Endothelial cell of umbilical vein (primary cell): ENCODE results near the gene ID1. TPM values are rescaled to one million over a fixed set of nuclear protein-coding genes. Genes with fewer than 3 reads are reported as not detected.

Experiments
- BruUV-seq: library from RNA; stranded (reverse); fragments of 400-500 nt; replicated peaks from 2 replicates; lab custom pipeline; 2021; lab: Mats Ljungman, UMichigan
- CTCF ChIA-PET: fragments of 300-600, 350-600 bp; sonication (Branson Sonifier 250); formaldehyde crosslinking; loops from one replicate; lab custom pipeline; 2021; ENCODE audit warnings: antibody characterized with exemption, inconsistent platforms; lab: Charles Lee
- POLR2A ChIA-PET: fragments of 300-600, 350-600 bp; sonication (Branson Sonifier 250); formaldehyde crosslinking; loops from one replicate; lab custom pipeline; 2021; ENCODE audit warnings: antibody characterized with exemption, inconsistent platforms; lab: Charles Lee
- DNase-seq: peaks from one replicate; pipeline ENCODE4 v3.0.0-alpha.2; 2011; ENCODE audit warnings: low read depth, low spot score
- FAIRE-seq: peaks from 2 replicates; lab custom pipeline; 2011; peaks lifted over from hg19 to GRCh38; lab: Jason Lieb, UNC
- H2AFZ ChIP-seq: 2 replicates; pipeline ENCODE4 v1.6.0; 2012; ENCODE audit warnings: low read depth, low read length, control low read depth, inconsistent platforms
- H3K27ac ChIP-seq: 2 replicates; pipeline ENCODE4 v1.5.1; 2011; ENCODE audit warnings: low read depth, mild to moderate bottlenecking, control low read depth, low read length, moderate library complexity; ENCODE audit not compliant: insufficient read depth
- H3K27me3 ChIP-seq, 2 experiments: 2 replicates each; pipeline versions ENCODE4 v1.6.0 to v1.6.1; 2011; ENCODE audit warnings: low read length in 2 of 2, mixed read lengths in 1 of 2; ENCODE audit not compliant: control insufficient read depth in 2 of 2, insufficient read depth in 2 of 2
- H3K36me3 ChIP-seq, 2 experiments: 2 replicates in 1 of 2; 3 replicates in 1 of 2; pipeline ENCODE4 v1.5.1; 2011; ENCODE audit warnings: low read length in 2 of 2, mild to moderate bottlenecking in 1 of 2, moderate library complexity in 1 of 2; ENCODE audit not compliant: control insufficient read depth in 2 of 2, insufficient read depth in 2 of 2; ENCODE audit errors: extremely low read depth in 1 of 2
- H3K4me1 ChIP-seq: 3 replicates; pipeline ENCODE4 v1.5.1; 2011; ENCODE audit warnings: mild to moderate bottlenecking, low read length; ENCODE audit not compliant: control insufficient read depth, insufficient read depth; ENCODE audit errors: extremely low read depth
- H3K4me2 ChIP-seq: 2 replicates; pipeline ENCODE4 v1.6.1; 2011; ENCODE audit warnings: low read length, control low read depth, mixed read lengths; ENCODE audit not compliant: insufficient read depth
- H3K4me3 ChIP-seq, 3 experiments: fragments of 200-600 bp in 1 of 3; sonication (generic), shearing (Covaris generic) in 1 of 3; replicated peaks in 1 of 3; 2 replicates each; pipeline ENCODE4 v1.5.1; 2011 to 2016; ENCODE audit warnings: control low read depth in 3 of 3, low read length in 3 of 3, mild to moderate bottlenecking in 2 of 3, inconsistent platforms in 1 of 3, low read depth in 1 of 3, moderate library complexity in 1 of 3; ENCODE audit not compliant: insufficient read depth in 1 of 3
- H3K79me2 ChIP-seq: 2 replicates; pipeline ENCODE4 v1.6.0; 2012; ENCODE audit warnings: low read length, inconsistent platforms; ENCODE audit not compliant: control insufficient read depth, insufficient read depth
- H3K9ac ChIP-seq: replicated peaks from 2 replicates; pipeline ENCODE3; 2011; ENCODE audit warnings: low read length, control low read depth; ENCODE audit not compliant: insufficient read depth; ENCODE audit errors: extremely low read depth
- H3K9me1 ChIP-seq: replicated peaks from 3 replicates; pipeline ENCODE4 v1.6.0; 2011; ENCODE audit warnings: mild to moderate bottlenecking, low read length; ENCODE audit not compliant: control insufficient read depth, insufficient read depth; ENCODE audit errors: extremely low read depth
- H3K9me3 ChIP-seq: replicated peaks from 2 replicates; pipeline ENCODE4 v1.5.1; 2012; ENCODE audit warnings: low read length, inconsistent platforms; ENCODE audit not compliant: control insufficient read depth, insufficient read depth
- H4K20me1 ChIP-seq: replicated peaks from 2 replicates; pipeline ENCODE3; 2011; ENCODE audit warnings: mild to moderate bottlenecking, low read length; ENCODE audit not compliant: control insufficient read depth, insufficient read depth; ENCODE audit errors: extremely low read depth
- EZH2 ChIP-seq: IDR thresholded peaks from 2 replicates; pipeline ENCODE4 v1.6.1; 2012; ENCODE audit warnings: borderline replicate concordance, low read depth, mild to moderate bottlenecking, moderate library complexity, low read length, inconsistent platforms; ENCODE audit not compliant: severe bottlenecking
- FOS ChIP-seq: IDR thresholded peaks from 2 replicates; pipeline ENCODE4 v1.6.1; 2011; ENCODE audit warnings: mild to moderate bottlenecking, low read length, moderate library complexity, borderline replicate concordance; ENCODE audit not compliant: insufficient read depth
- GATA2 ChIP-seq: IDR thresholded peaks from 2 replicates; pipeline ENCODE4 v1.7.0; 2011; ENCODE audit warnings: low read depth, mild to moderate bottlenecking, moderate library complexity, mixed read lengths, low read length; ENCODE audit not compliant: insufficient read length, insufficient read depth
- JUN ChIP-seq: IDR thresholded peaks from 2 replicates; pipeline ENCODE4 v1.6.1; 2011; ENCODE audit warnings: borderline replicate concordance, low read depth; ENCODE audit not compliant: insufficient read length, insufficient read depth
- MYC ChIP-seq: IDR thresholded peaks from one replicate; pipeline ENCODE4 v1.6.1; 2011; ENCODE audit warnings: mild to moderate bottlenecking, low read depth, low read length
- POLR2A ChIP-seq: IDR thresholded peaks from 2 replicates; pipeline ENCODE4 v1.6.1; 2012; ENCODE audit warnings: low read depth, mild to moderate bottlenecking, control low read depth, low read length
- POLR2AphosphoS5 ChIP-seq: IDR thresholded peaks from 2 replicates; pipeline ENCODE4 v1.6.1; 2012; ENCODE audit warnings: low read depth, mild to moderate bottlenecking, control low read depth, low read length, moderate library complexity; ENCODE audit not compliant: insufficient read depth
- dilution Hi-C: fragments of 300-500 bp; cut with MboI; formaldehyde crosslinking; loops from one replicate; pipeline ENCODE4 v1.15.0; 2019; ENCODE audit warnings: low sequenced_read_pairs; ENCODE audit not compliant: extremely low pct_ligation_motif_present
- intact Hi-C: fragments of 100-400 bp; cut with micrococcal nuclease; formaldehyde crosslinking; loops from one replicate; pipeline ENCODE4 v1.10.0; 2022
- polyA plus RNA-seq, 4 experiments: library from polyadenylated mRNA; depleted of rRNA in 3 of 4; stranded (reverse) in 3 of 4; unstranded in 1 of 4; fragments of >200 nt; gene quantifications; 2 replicates each; pipeline versions ENCODE4 v1.2.1 to v1.2.3, GENCODE V29; 2011 to 2012; ENCODE audit warnings: missing spikeins in 1 of 4
- total RNA-seq: library from RNA; stranded (reverse); gene quantifications from 2 replicates; pipeline ENCODE4 v1.2.3, GENCODE V29; 2021
- TF ChIP-seq, protein P1 (sequence below), 2 donors: IDR thresholded peaks; 1 replicate in 1 of 2; 2 replicates in 1 of 2; pipeline ENCODE4 v1.5.1; 2011; ENCODE audit warnings: low read length in 2 of 2, mild to moderate bottlenecking in 2 of 2, moderate library complexity in 2 of 2, control low read depth in 1 of 2, inconsistent platforms in 1 of 2, low read depth in 1 of 2; ENCODE audit not compliant: insufficient read depth in 1 of 2; ENCODE audit errors: extremely low read depth in 1 of 2
- TF ChIP-seq, protein P2 (sequence below): IDR thresholded peaks from 2 replicates; pipeline ENCODE4 v1.6.1; 2011; ENCODE audit not compliant: insufficient read depth, insufficient read length

Gene ID1
- total and polyA plus RNA-seq, 2 donors (not counting 3 experiments of a cell fraction or from before 2014, with no cell fraction given): 78.9 to 152 TPM

DNA sequence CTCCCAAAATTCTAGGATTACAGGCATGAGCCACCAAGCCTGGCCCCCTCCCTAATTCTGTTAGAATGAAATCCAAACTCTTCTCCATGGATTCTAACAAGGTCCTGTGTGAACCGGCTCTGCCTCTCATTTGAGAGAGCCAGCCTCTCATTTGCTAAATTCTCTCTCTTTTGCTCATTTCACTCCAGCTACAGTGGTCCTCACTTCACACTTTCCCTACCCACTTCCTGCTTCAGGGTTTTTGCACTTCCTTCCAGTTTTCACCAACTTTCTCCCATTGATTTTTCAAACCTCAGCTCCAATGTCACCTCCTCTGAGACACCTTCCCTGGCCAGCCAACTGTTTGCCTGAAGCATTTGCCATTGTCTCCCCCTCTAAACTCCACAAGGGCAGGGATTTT is 37.7 kb downstream of the ID1 start:
- TF ChIP-seq, protein P1, sequence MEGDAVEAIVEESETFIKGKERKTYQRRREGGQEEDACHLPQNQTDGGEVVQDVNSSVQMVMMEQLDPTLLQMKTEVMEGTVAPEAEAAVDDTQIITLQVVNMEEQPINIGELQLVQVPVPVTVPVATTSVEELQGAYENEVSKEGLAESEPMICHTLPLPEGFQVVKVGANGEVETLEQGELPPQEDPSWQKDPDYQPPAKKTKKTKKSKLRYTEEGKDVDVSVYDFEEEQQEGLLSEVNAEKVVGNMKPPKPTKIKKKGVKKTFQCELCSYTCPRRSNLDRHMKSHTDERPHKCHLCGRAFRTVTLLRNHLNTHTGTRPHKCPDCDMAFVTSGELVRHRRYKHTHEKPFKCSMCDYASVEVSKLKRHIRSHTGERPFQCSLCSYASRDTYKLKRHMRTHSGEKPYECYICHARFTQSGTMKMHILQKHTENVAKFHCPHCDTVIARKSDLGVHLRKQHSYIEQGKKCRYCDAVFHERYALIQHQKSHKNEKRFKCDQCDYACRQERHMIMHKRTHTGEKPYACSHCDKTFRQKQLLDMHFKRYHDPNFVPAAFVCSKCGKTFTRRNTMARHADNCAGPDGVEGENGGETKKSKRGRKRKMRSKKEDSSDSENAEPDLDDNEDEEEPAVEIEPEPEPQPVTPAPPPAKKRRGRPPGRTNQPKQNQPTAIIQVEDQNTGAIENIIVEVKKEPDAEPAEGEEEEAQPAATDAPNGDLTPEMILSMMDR (IDR thresholded peaks at IDR 0.05; ENCODE audit: extremely low read depth in 1 of 2, insufficient read depth in 1 of 2, low read depth in 1 of 2, low read length in 2 of 2): no peak
- TF ChIP-seq, protein P2, sequence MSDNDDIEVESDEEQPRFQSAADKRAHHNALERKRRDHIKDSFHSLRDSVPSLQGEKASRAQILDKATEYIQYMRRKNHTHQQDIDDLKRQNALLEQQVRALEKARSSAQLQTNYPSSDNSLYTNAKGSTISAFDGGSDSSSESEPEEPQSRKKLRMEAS: no peak
- TF ChIP-seq GATA2 (no peak), JUN (no peak), POLR2AphosphoS5 (no peak), MYC (no peak), FOS (no peak), EZH2 (no peak), POLR2A (no peak)
- H4K20me1 ChIP-seq: no peaks in the 10 kb centered on the region
- no peaks in the 10 kb centered on the region for H3K9me3 ChIP-seq
- no peaks in the 10 kb centered on the region for H3K9me1 ChIP-seq
- no peak overlapping the region for H3K4me2 ChIP-seq
- ChIA-PET POLR2A (interaction anchor here (0.7 kb wide), 1 partner anchor 59 kb away, joined by 3 read pairs; no protein-coding TSS in a partner anchor), CTCF (interaction anchor here (1.0 to 3.1 kb wide), 2 partner anchors 9 to 81 kb away, joined by 3 to 22 read pairs; no protein-coding TSS in a partner anchor)
- H3K4me3 ChIP-seq: no peak overlapping the region
- no peak overlapping the region for H2AFZ ChIP-seq
- DNase-seq (no peak), FAIRE-seq (no peak)
- H3K27ac ChIP-seq: no peak overlapping the region
- no TSS peak for BruUV-seq
- no peaks in the 10 kb centered on the region for H3K79me2 ChIP-seq
- peaks cover under 1 to 9% of the 10 kb centered on the region in 2 experiments for H3K27me3 ChIP-seq
- H3K9ac ChIP-seq: no peak overlapping the region
- no peaks in the 10 kb centered on the region for H3K36me3 ChIP-seq
- dilution Hi-C loops (no loop called here), intact Hi-C loops (no loop called here)
- no peaks in the 10 kb centered on the region for H3K4me1 ChIP-seq
